Mammary epithelial cell (primary cell): ENCODE measurements around the gene HUNK.

ENCODE experiments used
- CTCF ChIP-seq, 2 donors: IDR thresholded peaks in 1 of 2; conservative IDR thresholded peaks in 1 of 2; 2 replicates each; pipeline ENCODE4 v1.5.1; 2011 to 2012; ENCODE audit warnings: inconsistent platforms in 2 of 2, low read length in 2 of 2, mild to moderate bottlenecking in 2 of 2, control low read depth in 1 of 2, low read depth in 1 of 2; ENCODE audit not compliant: insufficient read depth in 1 of 2; ENCODE audit errors: extremely low read depth in 1 of 2
- EZH2 ChIP-seq: IDR thresholded peaks from 2 replicates; pipeline ENCODE4 v1.6.1; 2012; ENCODE audit warnings: low read length, inconsistent platforms, borderline replicate concordance

- no peak for TF ChIP-seq CTCF (conservative IDR thresholded peaks at IDR 0.05 in 1 of 2, IDR thresholded peaks at IDR 0.05 in 1 of 2; ENCODE audit: extremely low read depth in 1 of 2, insufficient read depth in 1 of 2, low read depth in 1 of 2, low read length in 2 of 2)
- no peak for TF ChIP-seq EZH2
Measured at GRCh38 chr21:31830701-31831100, 42.1 kb upstream of the HUNK start.
